ENCODE measurements around the gene ATP5F1D. TPM values are rescaled to one million over a fixed set of nuclear protein-coding genes. Genes with fewer than 3 reads are reported as not detected.

ATP5F1D gene
- total and polyA plus RNA-seq, 2 of the 13 experiments (the other 11 are each of a cell fraction or from before 2014, with no cell fraction given) = 39.4 to 78.7 TPM

DNA sequence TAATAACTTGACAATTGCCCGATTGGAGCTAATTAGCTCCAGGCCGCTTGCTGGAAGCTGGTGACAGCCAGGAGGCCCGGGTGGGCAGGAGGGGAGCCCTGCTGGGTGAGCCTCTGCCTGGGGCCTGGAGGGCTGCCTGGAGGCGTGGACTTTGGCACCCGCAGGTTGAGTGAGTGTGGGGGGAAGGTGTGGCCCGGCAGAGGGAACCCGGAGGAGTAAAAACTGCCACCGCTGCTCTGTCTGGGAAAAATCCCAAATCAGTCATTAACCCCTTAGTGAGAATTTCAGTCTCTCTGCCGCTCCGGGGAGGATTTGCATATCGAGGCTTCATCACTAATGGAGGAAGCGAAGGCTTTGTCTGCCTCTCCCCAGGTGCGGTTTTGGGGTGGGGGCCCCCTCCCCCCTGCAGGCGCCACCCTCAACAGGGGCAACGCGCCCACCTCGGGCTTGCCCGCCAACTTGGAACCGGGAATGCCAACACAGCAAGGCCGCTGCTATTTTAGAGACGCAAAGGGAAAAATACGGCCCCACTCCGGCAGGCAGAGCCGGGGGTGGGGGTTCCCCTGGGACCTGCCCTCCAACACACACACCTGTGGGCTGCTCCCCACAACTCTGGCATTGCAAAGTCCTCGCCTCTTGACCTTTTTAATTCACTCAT lies 50.3 kb downstream of the ATP5F1D start (continued):
- TF ChIP-seq, protein P1, sequence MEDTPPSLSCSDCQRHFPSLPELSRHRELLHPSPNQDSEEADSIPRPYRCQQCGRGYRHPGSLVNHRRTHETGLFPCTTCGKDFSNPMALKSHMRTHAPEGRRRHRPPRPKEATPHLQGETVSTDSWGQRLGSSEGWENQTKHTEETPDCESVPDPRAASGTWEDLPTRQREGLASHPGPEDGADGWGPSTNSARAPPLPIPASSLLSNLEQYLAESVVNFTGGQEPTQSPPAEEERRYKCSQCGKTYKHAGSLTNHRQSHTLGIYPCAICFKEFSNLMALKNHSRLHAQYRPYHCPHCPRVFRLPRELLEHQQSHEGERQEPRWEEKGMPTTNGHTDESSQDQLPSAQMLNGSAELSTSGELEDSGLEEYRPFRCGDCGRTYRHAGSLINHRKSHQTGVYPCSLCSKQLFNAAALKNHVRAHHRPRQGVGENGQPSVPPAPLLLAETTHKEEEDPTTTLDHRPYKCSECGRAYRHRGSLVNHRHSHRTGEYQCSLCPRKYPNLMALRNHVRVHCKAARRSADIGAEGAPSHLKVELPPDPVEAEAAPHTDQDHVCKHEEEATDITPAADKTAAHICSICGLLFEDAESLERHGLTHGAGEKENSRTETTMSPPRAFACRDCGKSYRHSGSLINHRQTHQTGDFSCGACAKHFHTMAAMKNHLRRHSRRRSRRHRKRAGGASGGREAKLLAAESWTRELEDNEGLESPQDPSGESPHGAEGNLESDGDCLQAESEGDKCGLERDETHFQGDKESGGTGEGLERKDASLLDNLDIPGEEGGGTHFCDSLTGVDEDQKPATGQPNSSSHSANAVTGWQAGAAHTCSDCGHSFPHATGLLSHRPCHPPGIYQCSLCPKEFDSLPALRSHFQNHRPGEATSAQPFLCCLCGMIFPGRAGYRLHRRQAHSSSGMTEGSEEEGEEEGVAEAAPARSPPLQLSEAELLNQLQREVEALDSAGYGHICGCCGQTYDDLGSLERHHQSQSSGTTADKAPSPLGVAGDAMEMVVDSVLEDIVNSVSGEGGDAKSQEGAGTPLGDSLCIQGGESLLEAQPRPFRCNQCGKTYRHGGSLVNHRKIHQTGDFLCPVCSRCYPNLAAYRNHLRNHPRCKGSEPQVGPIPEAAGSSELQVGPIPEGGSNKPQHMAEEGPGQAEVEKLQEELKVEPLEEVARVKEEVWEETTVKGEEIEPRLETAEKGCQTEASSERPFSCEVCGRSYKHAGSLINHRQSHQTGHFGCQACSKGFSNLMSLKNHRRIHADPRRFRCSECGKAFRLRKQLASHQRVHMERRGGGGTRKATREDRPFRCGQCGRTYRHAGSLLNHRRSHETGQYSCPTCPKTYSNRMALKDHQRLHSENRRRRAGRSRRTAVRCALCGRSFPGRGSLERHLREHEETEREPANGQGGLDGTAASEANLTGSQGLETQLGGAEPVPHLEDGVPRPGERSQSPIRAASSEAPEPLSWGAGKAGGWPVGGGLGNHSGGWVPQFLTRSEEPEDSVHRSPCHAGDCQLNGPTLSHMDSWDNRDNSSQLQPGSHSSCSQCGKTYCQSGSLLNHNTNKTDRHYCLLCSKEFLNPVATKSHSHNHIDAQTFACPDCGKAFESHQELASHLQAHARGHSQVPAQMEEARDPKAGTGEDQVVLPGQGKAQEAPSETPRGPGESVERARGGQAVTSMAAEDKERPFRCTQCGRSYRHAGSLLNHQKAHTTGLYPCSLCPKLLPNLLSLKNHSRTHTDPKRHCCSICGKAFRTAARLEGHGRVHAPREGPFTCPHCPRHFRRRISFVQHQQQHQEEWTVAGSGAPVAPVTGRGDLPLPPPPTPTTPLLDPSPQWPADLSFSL (CRISPR knock-in tag; IDR thresholded peaks at IDR 0.05) = no peak
- TF ChIP-seq, protein P2, sequence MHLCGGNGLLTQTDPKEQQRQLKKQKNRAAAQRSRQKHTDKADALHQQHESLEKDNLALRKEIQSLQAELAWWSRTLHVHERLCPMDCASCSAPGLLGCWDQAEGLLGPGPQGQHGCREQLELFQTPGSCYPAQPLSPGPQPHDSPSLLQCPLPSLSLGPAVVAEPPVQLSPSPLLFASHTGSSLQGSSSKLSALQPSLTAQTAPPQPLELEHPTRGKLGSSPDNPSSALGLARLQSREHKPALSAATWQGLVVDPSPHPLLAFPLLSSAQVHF (CRISPR knock-in tag; IDR thresholded peaks at IDR 0.05) = no peak
- TF ChIP-seq, protein P3, sequence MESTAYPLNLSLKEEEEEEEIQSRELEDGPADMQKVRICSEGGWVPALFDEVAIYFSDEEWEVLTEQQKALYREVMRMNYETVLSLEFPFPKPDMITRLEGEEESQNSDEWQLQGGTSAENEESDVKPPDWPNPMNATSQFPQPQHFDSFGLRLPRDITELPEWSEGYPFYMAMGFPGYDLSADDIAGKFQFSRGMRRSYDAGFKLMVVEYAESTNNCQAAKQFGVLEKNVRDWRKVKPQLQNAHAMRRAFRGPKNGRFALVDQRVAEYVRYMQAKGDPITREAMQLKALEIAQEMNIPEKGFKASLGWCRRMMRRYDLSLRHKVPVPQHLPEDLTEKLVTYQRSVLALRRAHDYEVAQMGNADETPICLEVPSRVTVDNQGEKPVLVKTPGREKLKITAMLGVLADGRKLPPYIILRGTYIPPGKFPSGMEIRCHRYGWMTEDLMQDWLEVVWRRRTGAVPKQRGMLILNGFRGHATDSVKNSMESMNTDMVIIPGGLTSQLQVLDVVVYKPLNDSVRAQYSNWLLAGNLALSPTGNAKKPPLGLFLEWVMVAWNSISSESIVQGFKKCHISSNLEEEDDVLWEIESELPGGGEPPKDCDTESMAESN (CRISPR knock-in tag; conservative IDR thresholded peaks at IDR 0.05) = no peak
- TF ChIP-seq, protein P4, sequence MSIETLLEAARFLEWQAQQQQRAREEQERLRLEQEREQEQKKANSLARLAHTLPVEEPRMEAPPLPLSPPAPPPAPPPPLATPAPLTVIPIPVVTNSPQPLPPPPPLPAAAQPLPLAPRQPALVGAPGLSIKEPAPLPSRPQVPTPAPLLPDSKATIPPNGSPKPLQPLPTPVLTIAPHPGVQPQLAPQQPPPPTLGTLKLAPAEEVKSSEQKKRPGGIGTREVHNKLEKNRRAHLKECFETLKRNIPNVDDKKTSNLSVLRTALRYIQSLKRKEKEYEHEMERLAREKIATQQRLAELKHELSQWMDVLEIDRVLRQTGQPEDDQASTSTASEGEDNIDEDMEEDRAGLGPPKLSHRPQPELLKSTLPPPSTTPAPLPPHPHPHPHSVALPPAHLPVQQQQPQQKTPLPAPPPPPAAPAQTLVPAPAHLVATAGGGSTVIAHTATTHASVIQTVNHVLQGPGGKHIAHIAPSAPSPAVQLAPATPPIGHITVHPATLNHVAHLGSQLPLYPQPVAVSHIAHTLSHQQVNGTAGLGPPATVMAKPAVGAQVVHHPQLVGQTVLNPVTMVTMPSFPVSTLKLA (IDR thresholded peaks at IDR 0.05) = no peak
- TF ChIP-seq HNRNPL (IDR thresholded peaks at IDR 0.05; ENCODE audit: low read depth, low read length) (peak; percentile 84), GFI1 (CRISPR knock-in tag; IDR thresholded peaks at IDR 0.05; ENCODE audit: borderline replicate concordance) (no peak), FOXK2 (IDR thresholded peaks at IDR 0.05) (no peak), TEAD3 (CRISPR knock-in tag; optimal IDR thresholded peaks at IDR 0.05; ENCODE audit: borderline replicate concordance) (no peak), SOX13 (IDR thresholded peaks at IDR 0.05) (no peak), SOX13 (CRISPR knock-in tag; conservative IDR thresholded peaks at IDR 0.05 in 1 of 2, IDR thresholded peaks at IDR 0.05 in 1 of 2) (no peak), ZNF3 (CRISPR knock-in tag; IDR thresholded peaks at IDR 0.05) (peak; percentile 21; the same call in 1 of the 2 replicates), ZNF441 (CRISPR knock-in tag; IDR thresholded peaks at IDR 0.05; ENCODE audit: borderline replicate concordance) (no peak)
- TF ChIP-seq, protein P5, sequence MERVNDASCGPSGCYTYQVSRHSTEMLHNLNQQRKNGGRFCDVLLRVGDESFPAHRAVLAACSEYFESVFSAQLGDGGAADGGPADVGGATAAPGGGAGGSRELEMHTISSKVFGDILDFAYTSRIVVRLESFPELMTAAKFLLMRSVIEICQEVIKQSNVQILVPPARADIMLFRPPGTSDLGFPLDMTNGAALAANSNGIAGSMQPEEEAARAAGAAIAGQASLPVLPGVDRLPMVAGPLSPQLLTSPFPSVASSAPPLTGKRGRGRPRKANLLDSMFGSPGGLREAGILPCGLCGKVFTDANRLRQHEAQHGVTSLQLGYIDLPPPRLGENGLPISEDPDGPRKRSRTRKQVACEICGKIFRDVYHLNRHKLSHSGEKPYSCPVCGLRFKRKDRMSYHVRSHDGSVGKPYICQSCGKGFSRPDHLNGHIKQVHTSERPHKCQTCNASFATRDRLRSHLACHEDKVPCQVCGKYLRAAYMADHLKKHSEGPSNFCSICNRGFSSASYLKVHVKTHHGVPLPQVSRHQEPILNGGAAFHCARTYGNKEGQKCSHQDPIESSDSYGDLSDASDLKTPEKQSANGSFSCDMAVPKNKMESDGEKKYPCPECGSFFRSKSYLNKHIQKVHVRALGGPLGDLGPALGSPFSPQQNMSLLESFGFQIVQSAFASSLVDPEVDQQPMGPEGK (CRISPR knock-in tag; IDR thresholded peaks at IDR 0.05) = peak; percentile 69; the same call in 1 of the 2 replicates
- TF ChIP-seq, protein P6, sequence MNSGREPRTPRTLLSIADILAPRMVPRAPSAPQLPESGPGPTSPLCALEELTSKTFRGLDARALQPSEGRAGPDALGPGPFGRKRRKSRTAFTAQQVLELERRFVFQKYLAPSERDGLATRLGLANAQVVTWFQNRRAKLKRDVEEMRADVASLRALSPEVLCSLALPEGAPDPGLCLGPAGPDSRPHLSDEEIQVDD (CRISPR knock-in tag; IDR thresholded peaks at IDR 0.05; ENCODE audit: borderline replicate concordance) = no peak

Data from HepG2 (cell line).